ENCODE data around the gene MYH10.
"Not testable (repeated sequence)": the region's sequence is repeated elsewhere in the genome, so short reads cannot be mapped to it uniquely, and the experiment has no call there.

MYH10 gene

GRCh38 chr17:8576559-8577294, 53.8 kb downstream of the MYH10 start:
- peak in 10 of 42 donors; percentile 21 to 59 (median 39) for DNase-seq
- intact Hi-C loops (cut with DNase I): no loop called here

GRCh38 chr17:8574687-8575086, 55.8 kb downstream of the MYH10 start:
- no peak for DNase-seq
- intact Hi-C loops (cut with DNase I): no loop called here

GRCh38 chr17:8572764-8573163, 57.8 kb downstream of the MYH10 start:
- intact Hi-C loops (cut with DNase I): no loop called here
- no peak for DNase-seq

GRCh38 chr17:8563981-8564602, 66.4 kb downstream of the MYH10 start:
- no peak for DNase-seq
- intact Hi-C loops (cut with DNase I): no loop called here

- intact Hi-C loops (cut with DNase I): no loop called here
- no peak for DNase-seq
Observed at GRCh38 chr17:8563024-8563776, 67.3 kb downstream of the MYH10 start.

DNA sequence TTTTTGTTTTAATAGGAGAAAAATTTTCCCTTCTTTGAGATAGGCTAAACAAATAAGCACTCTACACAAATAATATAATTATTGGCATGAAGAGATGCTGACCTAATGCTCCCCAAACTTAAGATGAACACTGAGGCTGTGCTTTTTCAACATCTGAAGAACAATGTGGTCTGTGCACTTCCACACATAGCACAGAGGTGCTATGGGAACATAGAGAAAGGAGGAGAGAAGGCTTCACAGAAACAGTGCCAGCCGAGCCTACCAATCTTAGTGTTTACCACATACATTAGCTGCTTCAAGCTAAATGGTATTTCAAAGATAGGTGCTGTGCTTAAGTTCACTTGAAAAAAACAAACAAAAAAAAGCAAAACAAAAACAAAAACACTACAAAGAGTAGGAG, 72.4 kb downstream of the MYH10 start:
- intact Hi-C loops (cut with DNase I): no loop called here
- no peak for DNase-seq

GRCh38 chr17:8557176-8557806, 73.2 kb downstream of the MYH10 start:
- intact Hi-C loops (cut with DNase I): no loop called here

DNA sequence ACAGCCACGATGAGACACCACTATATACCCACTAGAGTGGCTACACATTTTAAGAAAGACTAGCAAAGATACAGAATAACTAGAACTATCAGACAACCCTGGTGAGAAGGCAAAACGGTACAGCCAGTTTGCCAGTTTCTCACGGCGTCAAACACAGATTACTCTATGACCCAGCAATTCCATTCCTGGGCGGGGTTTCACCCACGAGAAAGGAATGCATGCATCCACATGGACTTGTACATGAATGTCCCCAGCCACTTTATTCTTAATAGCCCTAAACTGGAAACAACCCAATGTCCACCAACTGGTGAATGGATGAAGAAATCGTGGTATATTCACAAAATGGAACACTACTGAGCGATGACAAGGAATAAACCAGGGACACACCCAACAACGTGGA, 74.5 kb downstream of the MYH10 start:
- DNase-seq: no peak
- intact Hi-C loops (cut with DNase I): no loop called here

More at GRCh38 chr17:8557176-8557806, 73.2 kb downstream of the MYH10 start:
- peak in 11 of 42 donors; percentile 11 to 68 (median 53) for DNase-seq

GRCh38 chr17:8555062-8555461, 75.5 kb downstream of the MYH10 start:
- intact Hi-C loops (cut with DNase I): no loop called here
- no peak for DNase-seq

DNA sequence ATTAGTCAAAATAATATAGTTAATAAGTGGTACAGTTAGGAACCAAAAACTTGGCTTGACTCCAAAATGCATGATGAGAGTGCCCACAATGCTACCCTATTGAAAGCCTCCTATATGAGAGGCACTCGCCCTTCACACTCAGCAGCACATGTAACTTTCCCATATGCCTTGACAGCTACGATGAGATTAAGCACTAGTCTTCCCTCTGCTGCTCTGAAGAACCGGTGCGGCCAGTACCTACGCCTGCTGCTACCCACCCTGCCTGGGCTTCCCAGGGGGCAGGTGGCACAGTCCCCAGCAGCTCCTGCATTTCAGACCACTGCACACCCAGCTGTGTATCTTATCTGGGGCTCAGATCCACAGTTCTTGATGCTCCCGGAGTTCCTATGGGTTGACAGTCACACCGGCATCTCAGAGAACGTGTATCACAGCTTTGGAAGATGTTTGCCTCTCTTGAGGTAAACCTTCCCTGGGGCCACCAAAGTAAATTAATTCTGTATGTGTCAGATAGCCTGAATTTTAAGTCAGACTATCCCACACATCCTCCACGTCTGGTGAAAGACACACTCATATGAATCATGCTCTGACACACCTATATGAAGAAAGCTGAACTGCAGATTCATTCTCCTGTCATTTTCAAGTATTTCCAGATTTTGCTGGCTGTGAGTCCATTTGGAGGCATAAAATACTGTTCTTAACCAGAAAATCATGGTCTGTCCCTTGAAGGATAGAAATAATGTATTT, 77.8 kb downstream of the MYH10 start:
- intact Hi-C loops (cut with DNase I): no loop called here

GRCh38 chr17:8542599-8543502, 87.7 kb downstream of the MYH10 start:
- DNase-seq: peak in 26 of 42 donors; percentile 3 to 75 (median 36)
- intact Hi-C loops (cut with DNase I): no loop called here

More for the DNA sequence above, 77.8 kb downstream of the MYH10 start:
- peak in 3 of 42 donors; percentile 25 to 52 (median 42) for DNase-seq

- intact Hi-C loops (cut with DNase I): not testable (repeated sequence)
Observed at GRCh38 chr17:8539976-8540375, 90.5 kb downstream of the MYH10 start.

DNA sequence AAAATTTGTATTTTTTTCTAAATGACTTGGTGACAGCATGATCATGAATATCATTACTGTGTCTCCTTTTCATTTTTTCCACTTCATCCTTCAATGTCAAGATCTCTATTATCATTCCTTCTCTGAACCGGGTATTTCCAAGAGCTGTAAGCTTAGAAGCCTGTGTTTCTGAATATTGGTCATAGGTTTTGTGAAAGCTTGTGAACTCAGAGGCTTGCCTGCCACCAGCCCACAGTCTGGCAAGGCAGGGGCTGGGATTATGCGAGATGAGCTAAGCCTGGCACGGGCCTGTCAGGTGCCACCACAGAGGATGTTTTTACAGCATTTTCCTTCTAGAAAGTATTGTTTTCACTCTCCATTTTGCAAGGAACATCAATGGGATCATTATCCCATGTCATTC, 92.8 kb downstream of the MYH10 start:
- intact Hi-C loops (cut with DNase I): no loop called here
- no peak for DNase-seq

More at GRCh38 chr17:8539976-8540375, 90.5 kb downstream of the MYH10 start:
- not testable (repeated sequence) for DNase-seq

DNA sequence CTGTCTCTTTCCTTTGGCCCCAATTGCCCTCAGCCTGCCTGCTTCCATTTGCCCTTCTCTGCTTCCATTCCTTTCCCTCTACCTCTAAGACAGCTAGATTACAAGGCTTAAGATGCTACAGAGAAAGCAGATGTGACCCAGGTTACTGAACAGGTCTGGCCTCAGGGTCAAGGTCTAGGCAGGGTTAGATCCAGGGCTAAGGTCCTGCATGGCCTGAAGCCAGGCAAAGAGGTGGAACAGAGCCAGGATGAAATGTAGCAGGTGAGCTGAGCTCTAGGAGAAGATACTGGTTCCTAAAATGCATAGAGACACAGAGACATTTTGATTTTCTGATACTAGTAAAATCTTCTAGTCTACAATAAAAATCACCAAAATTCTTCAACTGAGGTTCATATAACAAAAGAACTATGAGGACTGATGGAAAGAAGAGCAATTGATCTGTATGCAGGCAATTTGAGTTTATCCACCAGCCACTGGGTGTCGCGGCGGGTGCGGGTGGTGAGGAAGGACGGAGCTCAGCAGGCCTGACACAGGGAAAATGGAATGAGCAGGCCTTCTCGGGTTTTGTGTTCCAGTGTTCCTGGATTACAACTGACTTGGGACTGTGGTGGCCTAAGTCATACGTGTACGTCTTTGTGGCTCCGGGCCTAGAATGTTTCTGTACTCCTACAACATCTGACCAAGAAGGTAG, 95.9 kb downstream of the MYH10 start:
- intact Hi-C loops (cut with DNase I): no loop called here

DNA sequence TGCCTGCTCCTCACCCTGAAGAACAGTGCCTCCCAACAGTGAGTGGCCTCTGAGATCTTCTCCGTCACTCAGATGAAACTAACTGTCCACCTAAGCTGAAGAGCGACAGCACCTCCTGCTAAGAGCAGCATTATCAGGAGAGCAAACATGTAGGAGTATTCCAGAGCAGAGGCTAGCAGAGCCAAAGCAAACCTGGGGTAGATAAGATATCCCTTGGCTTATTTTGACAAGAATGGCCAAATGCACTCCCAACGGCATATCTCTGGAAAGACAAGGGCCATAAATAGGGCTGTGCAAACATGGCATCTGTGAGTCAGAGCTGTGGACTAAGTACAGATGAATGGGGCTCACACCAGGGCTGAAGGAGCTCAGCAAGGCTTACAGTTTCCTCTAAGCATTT, 98.5 kb downstream of the MYH10 start:
- intact Hi-C loops (cut with DNase I): no loop called here

More for the DNA sequence above, 95.9 kb downstream of the MYH10 start:
- no peak for DNase-seq

DNA sequence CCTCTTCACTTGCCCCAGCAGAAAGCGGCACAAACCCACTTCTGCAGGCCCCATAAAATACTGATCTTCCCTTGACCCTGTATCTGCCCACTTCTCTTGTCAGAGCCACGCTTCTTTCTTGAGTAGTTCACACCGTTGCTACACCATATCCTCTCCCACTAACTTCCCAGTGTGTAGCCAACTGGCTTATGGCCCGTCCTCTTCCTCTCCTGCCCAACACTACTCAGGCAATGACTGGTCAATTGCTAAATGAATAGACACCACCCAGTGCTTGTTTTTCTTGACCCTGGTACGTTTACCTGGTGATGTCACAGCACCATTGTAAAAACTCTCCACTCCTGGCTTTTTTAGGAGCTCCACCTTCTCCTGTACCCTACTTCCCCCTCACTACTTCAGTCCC, 107.9 kb downstream of the MYH10 start:
- intact Hi-C loops (cut with DNase I): no loop called here
- DNase-seq: no peak

More for the DNA sequence above, 98.5 kb downstream of the MYH10 start:
- no peak for DNase-seq

- DNase-seq: no peak
- intact Hi-C loops (cut with DNase I): no loop called here
Observed at GRCh38 chr17:8520981-8521380, 109.5 kb downstream of the MYH10 start.

Data from head of caudate nucleus (tissue), 42 donors.